Measurements from ENCODE around the gene MAMLD1.

Gene MAMLD1

GRCh38 chrX:150460781-150461180, 97.7 kb downstream of the MAMLD1 start:
- DNase-seq, result no peak

GRCh38 chrX:150463566-150463965, 100.4 kb downstream of the MAMLD1 start:
- no peak for DNase-seq

GRCh38 chrX:150464001-150464400, 100.9 kb downstream of the MAMLD1 start:
- DNase-seq, result no peak

GRCh38 chrX:150465326-150465725, 102.2 kb downstream of the MAMLD1 start:
- no peak for DNase-seq

- DNase-seq, result no peak
Measured at GRCh38 chrX:150465881-150466775, 103.0 kb downstream of the MAMLD1 start.

GRCh38 chrX:150472306-150472705, 109.2 kb downstream of the MAMLD1 start:
- DNase-seq, result no peak

- DNase-seq, result no peak
Measured at GRCh38 chrX:150473371-150473770, 110.3 kb downstream of the MAMLD1 start.

GRCh38 chrX:150475461-150475860, 112.3 kb downstream of the MAMLD1 start:
- peak in 2 of 3 donors; percentile 25 to 35 for DNase-seq

- DNase-seq, result no peak
Measured at GRCh38 chrX:150476164-150476699, 113.1 kb downstream of the MAMLD1 start.

- DNase-seq, result no peak
Measured at GRCh38 chrX:150477371-150477770, 114.3 kb downstream of the MAMLD1 start.

GRCh38 chrX:150478496-150479492, 115.7 kb downstream of the MAMLD1 start:
- peak; percentile 15 to 64 (median 31) for DNase-seq

GRCh38 chrX:150482537-150483206, 119.6 kb downstream of the MAMLD1 start:
- DNase-seq, result peak; percentile 76 to 89 (median 82)

GRCh38 chrX:150483356-150483985, 120.4 kb downstream of the MAMLD1 start:
- DNase-seq, result peak in 2 of 3 donors; percentile 18 to 21

GRCh38 chrX:150486011-150486410, 122.9 kb downstream of the MAMLD1 start:
- DNase-seq, result peak; percentile 66 to 78 (median 73)

- no peak for DNase-seq
Measured at GRCh38 chrX:150487369-150488094, 124.4 kb downstream of the MAMLD1 start.

GRCh38 chrX:150489359-150490015, 126.4 kb downstream of the MAMLD1 start:
- DNase-seq, result no peak

- DNase-seq, result no peak
Measured at GRCh38 chrX:150495496-150495895, 132.4 kb downstream of the MAMLD1 start.

GRCh38 chrX:150499240-150499639, 136.1 kb downstream of the MAMLD1 start:
- DNase-seq, result no peak

- no peak for DNase-seq
Measured at GRCh38 chrX:150502091-150502490, 139.0 kb downstream of the MAMLD1 start.
